Measurements from ENCODE around the gene UBASH3A. TPM values are rescaled to one million over a fixed set of nuclear protein-coding genes. Genes with fewer than 3 reads are reported as not detected.

Gene UBASH3A
- total RNA-seq, 2 experiments from 2014 or later: not detected

GRCh38 chr21:42430521-42430920 is 26.8 kb downstream of the UBASH3A start:
- no peak for DNase-seq (ENCODE audit: low spot score)
- H2AFZ ChIP-seq (ENCODE audit: low read length): no peak overlapping the region
- no peaks in the 10 kb centered on the region for H4K20me1 ChIP-seq (ENCODE audit: insufficient read depth, low read length)
- ChIA-PET CTCF (ENCODE audit: unreplicated experiment) (no interaction called here), POLR2A (no interaction called here)
- H3K36me3 ChIP-seq (ENCODE audit: insufficient read depth, low read length): no peaks in the 10 kb centered on the region
- TF ChIP-seq CTCF (conservative IDR thresholded peaks at IDR 0.05; ENCODE audit: low read length): no peak
- intact Hi-C loops (cut with micrococcal nuclease; ENCODE audit: unreplicated experiment): no loop called here
- no peak overlapping the region for H3K27ac ChIP-seq (ENCODE audit: low read depth, low read length, poor library complexity, severe bottlenecking)
- H3K79me2 ChIP-seq (ENCODE audit: insufficient read depth, low read depth, low read length): no peaks in the 10 kb centered on the region
- H3K4me2 ChIP-seq (ENCODE audit: low read length): no peak overlapping the region
- no peaks in the 10 kb centered on the region for H3K9me2 ChIP-seq (ENCODE audit: insufficient read depth, low read length)
- H3K4me3 ChIP-seq (ENCODE audit: low read depth, low read length, poor library complexity, severe bottlenecking): no peak overlapping the region
- H3K4me1 ChIP-seq (ENCODE audit: insufficient read depth, low read length, poor library complexity, severe bottlenecking): no peaks in the 10 kb centered on the region
- peaks cover 7% of the 10 kb centered on the region for H3K9me3 ChIP-seq (ENCODE audit: low read length)
- no TSS peak for BruUV-seq (replicated peaks)

DNA sequence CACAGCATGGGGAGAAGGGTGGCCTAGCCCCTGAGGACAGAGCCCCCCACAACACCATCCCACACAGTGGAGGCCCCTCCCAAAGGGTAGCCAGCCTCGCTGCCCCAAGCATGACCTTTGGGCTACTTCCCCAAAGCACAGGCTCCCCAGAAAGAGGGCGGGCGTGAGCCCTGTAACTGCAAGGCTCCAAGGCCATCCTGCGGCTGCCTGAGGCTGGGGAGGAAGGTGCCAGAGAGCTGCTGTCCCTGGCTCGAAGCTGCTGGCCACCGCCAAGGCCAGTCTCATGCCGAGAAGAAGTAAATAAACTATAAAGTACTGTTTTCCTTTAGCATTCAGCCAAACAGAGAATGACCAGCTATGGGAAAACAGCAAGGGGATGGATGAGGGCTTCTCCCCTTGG is 27.5 kb downstream of the UBASH3A start:
- BruUV-seq (replicated peaks): no TSS peak
- Histone ChIP-seq H2AFZ (ENCODE audit: low read length) (no peak overlapping the region), H4K20me1 (ENCODE audit: insufficient read depth, low read length) (no peaks in the 10 kb centered on the region), H3K36me3 (ENCODE audit: insufficient read depth, low read length) (no peaks in the 10 kb centered on the region), H3K4me3 (ENCODE audit: low read depth, low read length, poor library complexity, severe bottlenecking) (no peak overlapping the region), H3K79me2 (ENCODE audit: insufficient read depth, low read depth, low read length) (no peaks in the 10 kb centered on the region), H3K9me2 (ENCODE audit: insufficient read depth, low read length) (no peaks in the 10 kb centered on the region), H3K4me1 (ENCODE audit: insufficient read depth, low read length, poor library complexity, severe bottlenecking) (no peaks in the 10 kb centered on the region), H3K27ac (ENCODE audit: low read depth, low read length, poor library complexity, severe bottlenecking) (no peak overlapping the region), H3K9me3 (ENCODE audit: low read length) (peaks cover 7% of the 10 kb centered on the region), H3K4me2 (ENCODE audit: low read length) (no peak overlapping the region)
- ChIA-PET POLR2A (no interaction called here), CTCF (ENCODE audit: unreplicated experiment) (no interaction called here)
- no peak for DNase-seq (ENCODE audit: low spot score)
- intact Hi-C loops (cut with micrococcal nuclease; ENCODE audit: unreplicated experiment): no loop called here
- TF ChIP-seq CTCF (conservative IDR thresholded peaks at IDR 0.05; ENCODE audit: low read length) (no peak), EZH2phosphoT487 (IDR thresholded peaks at IDR 0.05; ENCODE audit: borderline replicate concordance, low read depth, low read length) (no peak)

DNA sequence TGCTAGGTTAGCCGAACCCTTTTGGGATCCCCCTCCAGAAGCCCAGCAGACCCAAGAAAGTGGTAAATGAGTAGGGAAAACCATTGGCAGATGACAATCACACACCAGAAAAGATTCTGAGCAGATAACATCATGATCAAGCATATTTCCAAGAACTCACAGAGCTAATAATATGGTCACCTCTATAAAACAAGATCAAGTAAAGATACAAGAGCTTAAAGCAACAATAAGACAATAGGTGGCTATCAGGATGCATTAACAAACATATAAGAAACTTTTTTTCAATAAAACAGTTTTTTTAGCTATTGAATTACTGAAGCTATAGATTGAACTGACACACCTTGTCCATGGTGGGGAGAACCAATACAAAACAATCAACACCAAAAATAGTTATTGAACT is 29.0 kb downstream of the UBASH3A start:
- H2AFZ ChIP-seq (ENCODE audit: low read length): no peak overlapping the region
- BruUV-seq (replicated peaks): no TSS peak
- TF ChIP-seq CTCF (conservative IDR thresholded peaks at IDR 0.05; ENCODE audit: low read length) (no peak), EZH2phosphoT487 (IDR thresholded peaks at IDR 0.05; ENCODE audit: borderline replicate concordance, low read depth, low read length) (no peak)
- no peaks in the 10 kb centered on the region for H3K9me2 ChIP-seq (ENCODE audit: insufficient read depth, low read length)
- peaks cover 7% of the 10 kb centered on the region for H3K9me3 ChIP-seq (ENCODE audit: low read length)
- POLR2A ChIA-PET: interaction anchor here (0.8 to 1.0 kb wide), 2 partner anchors 12 to 601 kb away, joined by 3 read pairs; no protein-coding TSS in a partner anchor
- no peak overlapping the region for H3K4me2 ChIP-seq (ENCODE audit: low read length)
- intact Hi-C loops (cut with micrococcal nuclease; ENCODE audit: unreplicated experiment): no loop called here
- no peaks in the 10 kb centered on the region for H3K79me2 ChIP-seq (ENCODE audit: insufficient read depth, low read depth, low read length)
- DNase-seq (ENCODE audit: low spot score): no peak
- CTCF ChIA-PET (ENCODE audit: unreplicated experiment): no interaction called here
- H3K27ac ChIP-seq (ENCODE audit: low read depth, low read length, poor library complexity, severe bottlenecking): no peak overlapping the region
- H3K36me3 ChIP-seq (ENCODE audit: insufficient read depth, low read length): no peaks in the 10 kb centered on the region
- H3K4me1 ChIP-seq (ENCODE audit: insufficient read depth, low read length, poor library complexity, severe bottlenecking): no peaks in the 10 kb centered on the region
- no peaks in the 10 kb centered on the region for H4K20me1 ChIP-seq (ENCODE audit: insufficient read depth, low read length)
- no peak overlapping the region for H3K4me3 ChIP-seq (ENCODE audit: low read depth, low read length, poor library complexity, severe bottlenecking)
